WTC11 (cell line): ENCODE data around the gene PLXNC1. TPM values are rescaled to one million over a fixed set of nuclear protein-coding genes. Genes with fewer than 3 reads are reported as not detected.

Source experiments
- ATAC-seq: fragments of 200-7000 bp; cut with Tn5 transposase; 2 replicates; pipeline ENCODE4 v1.10.0; 2021; ENCODE audit warnings: mild to moderate bottlenecking, moderate library complexity
- CTCF ChIA-PET: fragments of 300-600 bp; sonication (Branson Sonifier 250); formaldehyde crosslinking; loops from one replicate; lab custom pipeline; 2021; ENCODE audit warnings: antibody characterized with exemption; lab: Charles Lee
- POLR2A ChIA-PET: fragments of 350-600 bp; sonication (Branson Sonifier 250); formaldehyde crosslinking; loops from one replicate; lab custom pipeline; 2021; ENCODE audit warnings: antibody characterized with exemption; lab: Charles Lee
- DNase-seq: peaks from one replicate; pipeline ENCODE4 v3.0.0; 2021; ENCODE audit warnings: low spot score
- H3K27ac Mint-ChIP-seq: 2 replicates; pipeline ENCODE4 v1.8.0; 2021; ENCODE audit warnings: mixed read lengths
- H3K27me3 Mint-ChIP-seq: 2 replicates; pipeline ENCODE4 v1.8.0; 2021; ENCODE audit warnings: low read depth, mild to moderate bottlenecking, moderate library complexity, mixed read lengths
- H3K36me3 Mint-ChIP-seq: 2 replicates; pipeline ENCODE4 v1.8.0; 2021; ENCODE audit warnings: mixed read lengths
- H3K4me1 Mint-ChIP-seq: 2 replicates; pipeline ENCODE4 v1.8.0; 2022; ENCODE audit warnings: mixed read lengths
- H3K4me3 Mint-ChIP-seq: 2 replicates; pipeline ENCODE4 v1.8.0; 2021; ENCODE audit warnings: mild to moderate bottlenecking, moderate library complexity, mixed read lengths
- H3K9me3 Mint-ChIP-seq: 2 replicates; pipeline ENCODE4 v1.8.0; 2021; ENCODE audit warnings: mixed read lengths
- ARID4B ChIP-seq: sonication (generic); formaldehyde crosslinking; IDR thresholded peaks from 2 replicates; pipeline ENCODE4 v1.8.0; 2023; ENCODE audit warnings: missing genetic modification reagents, mild to moderate bottlenecking, borderline replicate concordance
- CREM ChIP-seq: sonication (generic); formaldehyde crosslinking; IDR thresholded peaks from 2 replicates; pipeline ENCODE4 v1.8.1; 2022; ENCODE audit warnings: mild to moderate bottlenecking, missing genetic modification reagents, moderate library complexity
- E2F1 ChIP-seq: sonication (generic); formaldehyde crosslinking; IDR thresholded peaks from 2 replicates; pipeline ENCODE4 v1.8.0; 2022; ENCODE audit warnings: mild to moderate bottlenecking, missing genetic modification reagents
- EMX1 ChIP-seq: fragments of 250-450 bp; sonication (Bioruptor Pico); IDR thresholded peaks from 2 replicates; pipeline ENCODE4 v1.8.0; 2021; ENCODE audit warnings: mild to moderate bottlenecking
- SP1 ChIP-seq: sonication (generic); formaldehyde crosslinking; conservative IDR thresholded peaks from 2 replicates; pipeline ENCODE4 v1.8.1; 2022; ENCODE audit warnings: missing genetic modification reagents
- TEAD4 ChIP-seq: sonication (generic); formaldehyde crosslinking; IDR thresholded peaks from 2 replicates; pipeline ENCODE4 v1.8.0; 2022; ENCODE audit warnings: mild to moderate bottlenecking, missing genetic modification reagents
- USF2 ChIP-seq: sonication (generic); formaldehyde crosslinking; IDR thresholded peaks from 2 replicates; pipeline ENCODE4 v1.8.1; 2023; ENCODE audit warnings: mild to moderate bottlenecking, missing genetic modification reagents, moderate library complexity
- ZNF281 ChIP-seq: sonication (generic); formaldehyde crosslinking; IDR thresholded peaks from 2 replicates; pipeline ENCODE4 v1.8.0; 2023; ENCODE audit warnings: mild to moderate bottlenecking, missing genetic modification reagents
- ZNF671 ChIP-seq: fragments of 250-450 bp; sonication (Bioruptor Pico); IDR thresholded peaks from 2 replicates; pipeline ENCODE4 v1.8.0; 2021; ENCODE audit warnings: mild to moderate bottlenecking
- total RNA-seq: library from RNA; stranded (reverse); gene quantifications from 3 replicates; pipeline ENCODE4 v1.2.3, GENCODE V29; 2021
- TF ChIP-seq, protein P1 (sequence below): fragments of 250-450 bp; sonication (Bioruptor Pico); IDR thresholded peaks from 2 replicates; pipeline ENCODE4 v1.9.0; 2021; ENCODE audit warnings: mild to moderate bottlenecking
- TF ChIP-seq, protein P2 (sequence below): sonication (generic); formaldehyde crosslinking; IDR thresholded peaks from 2 replicates; pipeline ENCODE4 v1.8.1; 2023; ENCODE audit warnings: mild to moderate bottlenecking, missing genetic modification reagents

Gene PLXNC1
- total RNA-seq, 1 experiment from 2014 or later = 3.1 TPM

DNA sequence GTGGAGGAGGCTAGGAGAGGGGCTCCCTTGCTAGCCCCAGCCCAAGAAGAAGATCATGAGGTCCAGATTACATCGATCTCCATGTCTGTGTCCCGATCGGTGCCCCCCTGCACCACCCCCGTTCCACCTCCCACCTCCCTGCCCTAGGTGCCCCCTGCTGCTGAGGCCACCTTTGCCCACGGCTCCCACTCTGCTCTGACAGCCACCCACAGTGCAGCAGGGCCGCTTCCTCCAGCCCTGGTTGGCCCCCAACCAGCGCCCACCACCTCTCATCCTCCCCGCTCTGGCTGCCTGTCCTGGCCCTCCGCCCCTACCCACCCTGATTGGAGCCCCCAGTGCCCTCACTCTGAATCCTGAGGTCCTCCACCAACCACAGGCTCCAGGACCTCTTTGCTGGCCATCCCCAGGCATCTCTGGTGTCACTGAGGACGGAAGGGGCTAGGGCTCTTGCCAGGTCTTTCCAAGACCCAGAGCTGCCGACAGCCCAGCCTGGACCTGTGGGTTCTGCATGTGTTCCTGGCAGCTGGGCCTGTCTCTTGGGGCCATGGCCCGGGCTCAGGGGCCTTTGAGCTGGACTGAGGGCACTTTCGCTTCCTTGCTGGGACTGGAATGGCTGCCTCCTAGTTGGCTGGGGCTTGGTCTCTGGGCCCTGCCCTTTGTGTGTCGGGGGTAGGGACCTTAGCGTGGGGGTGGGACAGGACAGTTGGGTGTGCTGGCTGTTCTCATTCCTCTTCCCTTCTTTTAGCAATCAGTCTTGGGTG, 7.2 kb upstream of the PLXNC1 start:
- Mint-ChIP-seq H3K36me3 (no peaks in the 10 kb centered on the region), H3K27me3 (peaks cover 29% of the 10 kb centered on the region), H3K9me3 (no peaks in the 10 kb centered on the region), H3K4me1 (peaks cover 7% of the 10 kb centered on the region; the same call in 1 of the 2 replicates), H3K4me3 (no peak overlapping the region)
- ATAC-seq = no peak
- ChIA-PET CTCF (interaction anchor here (0.6 to 2.7 kb wide), 7 partner anchors 17 to 393 kb away, joined by 3 to 7 read pairs (median 4); no protein-coding TSS in a partner anchor), POLR2A (no interaction called here)
- DNase-seq = no peak
- TF ChIP-seq, protein P1, sequence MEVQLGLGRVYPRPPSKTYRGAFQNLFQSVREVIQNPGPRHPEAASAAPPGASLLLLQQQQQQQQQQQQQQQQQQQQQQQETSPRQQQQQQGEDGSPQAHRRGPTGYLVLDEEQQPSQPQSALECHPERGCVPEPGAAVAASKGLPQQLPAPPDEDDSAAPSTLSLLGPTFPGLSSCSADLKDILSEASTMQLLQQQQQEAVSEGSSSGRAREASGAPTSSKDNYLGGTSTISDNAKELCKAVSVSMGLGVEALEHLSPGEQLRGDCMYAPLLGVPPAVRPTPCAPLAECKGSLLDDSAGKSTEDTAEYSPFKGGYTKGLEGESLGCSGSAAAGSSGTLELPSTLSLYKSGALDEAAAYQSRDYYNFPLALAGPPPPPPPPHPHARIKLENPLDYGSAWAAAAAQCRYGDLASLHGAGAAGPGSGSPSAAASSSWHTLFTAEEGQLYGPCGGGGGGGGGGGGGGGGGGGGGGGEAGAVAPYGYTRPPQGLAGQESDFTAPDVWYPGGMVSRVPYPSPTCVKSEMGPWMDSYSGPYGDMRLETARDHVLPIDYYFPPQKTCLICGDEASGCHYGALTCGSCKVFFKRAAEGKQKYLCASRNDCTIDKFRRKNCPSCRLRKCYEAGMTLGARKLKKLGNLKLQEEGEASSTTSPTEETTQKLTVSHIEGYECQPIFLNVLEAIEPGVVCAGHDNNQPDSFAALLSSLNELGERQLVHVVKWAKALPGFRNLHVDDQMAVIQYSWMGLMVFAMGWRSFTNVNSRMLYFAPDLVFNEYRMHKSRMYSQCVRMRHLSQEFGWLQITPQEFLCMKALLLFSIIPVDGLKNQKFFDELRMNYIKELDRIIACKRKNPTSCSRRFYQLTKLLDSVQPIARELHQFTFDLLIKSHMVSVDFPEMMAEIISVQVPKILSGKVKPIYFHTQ = no peak
- TF ChIP-seq ARID4B (no peak), ZNF281 (CRISPR knock-in tag) (no peak), E2F1 (CRISPR knock-in tag) (no peak)
- TF ChIP-seq, all 79 proteins: peak for 0
- H3K27ac Mint-ChIP-seq = no peak overlapping the region

GRCh38 chr12:94141892-94142291, 6.5 kb upstream of the PLXNC1 start:
- H3K27me3 Mint-ChIP-seq = peaks cover 36% of the 10 kb centered on the region

DNA sequence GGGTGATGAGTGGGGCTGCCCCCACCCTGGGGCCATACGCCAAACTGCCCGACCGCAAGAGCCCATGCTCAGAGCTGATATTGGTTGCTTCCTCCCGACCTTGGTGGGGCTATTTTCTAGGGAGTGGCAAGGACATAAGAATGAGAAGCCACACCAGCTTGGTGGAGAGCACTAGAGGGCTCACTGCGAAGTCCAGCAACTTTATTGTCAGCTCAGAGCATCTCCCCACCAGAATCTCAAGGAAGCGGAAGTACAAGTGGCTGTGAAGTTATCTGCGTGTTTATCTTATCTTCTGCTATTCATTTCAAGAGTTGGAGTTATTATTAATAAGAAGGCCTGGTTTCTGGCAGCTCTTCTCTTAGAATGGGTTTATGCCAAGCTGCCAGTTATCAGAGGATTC, 4.9 kb upstream of the PLXNC1 start:
- DNase-seq = no peak
- CTCF ChIA-PET = interaction anchor here (2.7 kb wide), 1 partner anchor 286 kb away, joined by 7 read pairs; no protein-coding TSS in a partner anchor

More at GRCh38 chr12:94141892-94142291, 6.5 kb upstream of the PLXNC1 start:
- Mint-ChIP-seq H3K4me1 (peaks cover 7% of the 10 kb centered on the region; the same call in 1 of the 2 replicates), H3K9me3 (no peaks in the 10 kb centered on the region), H3K27ac (no peak overlapping the region), H3K4me3 (no peak overlapping the region), H3K36me3 (no peaks in the 10 kb centered on the region)
- no peak for TF ChIP-seq ZNF671
- TF ChIP-seq TEAD4 (CRISPR knock-in tag) = no peak
- no peak for TF ChIP-seq CREM (CRISPR knock-in tag)
- TF ChIP-seq EMX1 (CRISPR knock-in tag) = no peak
- CTCF ChIA-PET = interaction anchor here (0.7 to 2.7 kb wide), 3 partner anchors 16 to 288 kb away, joined by 3 to 7 read pairs (median 3); no protein-coding TSS in a partner anchor
- ATAC-seq (no peak), DNase-seq (no peak)
- POLR2A ChIA-PET = no interaction called here

More for the DNA sequence above, 4.9 kb upstream of the PLXNC1 start:
- no peaks in the 10 kb centered on the region for H3K9me3 Mint-ChIP-seq
- H3K27me3 Mint-ChIP-seq = peaks cover 49% of the 10 kb centered on the region
- ATAC-seq = no peak
- H3K4me3 Mint-ChIP-seq = no peak overlapping the region
- no peaks in the 10 kb centered on the region for H3K36me3 Mint-ChIP-seq
- TF ChIP-seq, protein P2, sequence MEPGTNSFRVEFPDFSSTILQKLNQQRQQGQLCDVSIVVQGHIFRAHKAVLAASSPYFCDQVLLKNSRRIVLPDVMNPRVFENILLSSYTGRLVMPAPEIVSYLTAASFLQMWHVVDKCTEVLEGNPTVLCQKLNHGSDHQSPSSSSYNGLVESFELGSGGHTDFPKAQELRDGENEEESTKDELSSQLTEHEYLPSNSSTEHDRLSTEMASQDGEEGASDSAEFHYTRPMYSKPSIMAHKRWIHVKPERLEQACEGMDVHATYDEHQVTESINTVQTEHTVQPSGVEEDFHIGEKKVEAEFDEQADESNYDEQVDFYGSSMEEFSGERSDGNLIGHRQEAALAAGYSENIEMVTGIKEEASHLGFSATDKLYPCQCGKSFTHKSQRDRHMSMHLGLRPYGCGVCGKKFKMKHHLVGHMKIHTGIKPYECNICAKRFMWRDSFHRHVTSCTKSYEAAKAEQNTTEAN (CRISPR knock-in tag) = no peak
- no peak for TF ChIP-seq SP1 (CRISPR knock-in tag)
- TF ChIP-seq USF2 (CRISPR knock-in tag) = no peak
- POLR2A ChIA-PET = no interaction called here
- H3K27ac Mint-ChIP-seq = no peak overlapping the region
- peaks cover 7% of the 10 kb centered on the region; the same call in 1 of the 2 replicates for H3K4me1 Mint-ChIP-seq
